H9 (cell line): ENCODE data around the gene SPDYC. TPM values are rescaled to one million over a fixed set of nuclear protein-coding genes. Genes with fewer than 3 reads are reported as not detected.

Source experiments
- DNase-seq: peaks from one replicate; pipeline ENCODE4 v3.0.0-alpha.2; 2017
- H2AFZ ChIP-seq: one replicate; pipeline ENCODE4 v1.6.1; 2013; ENCODE audit warnings: mild to moderate bottlenecking, low read length, control low read depth, moderate library complexity
- H2AK5ac ChIP-seq: 2 replicates; pipeline ENCODE4 v1.6.1; 2013; ENCODE audit warnings: low read length, control low read depth, mixed read lengths; ENCODE audit not compliant: insufficient read length
- H2BK120ac ChIP-seq: one replicate; pipeline ENCODE4 v1.6.1; 2013; ENCODE audit warnings: low read depth, mild to moderate bottlenecking, low read length, control low read depth, inconsistent platforms; ENCODE audit not compliant: poor library complexity, severe bottlenecking
- H2BK12ac ChIP-seq: 2 replicates; pipeline ENCODE4 v1.6.1; 2013; ENCODE audit warnings: low read length, control low read depth, mixed read lengths, low read depth; ENCODE audit not compliant: insufficient read length
- H2BK15ac ChIP-seq: 2 replicates; pipeline ENCODE4 v1.6.1; 2013; ENCODE audit warnings: low read depth, low read length, control low read depth
- H2BK20ac ChIP-seq: one replicate; pipeline ENCODE4 v1.6.1; 2013; ENCODE audit warnings: low read depth, mild to moderate bottlenecking, low read length, control low read depth, inconsistent platforms; ENCODE audit not compliant: poor library complexity, severe bottlenecking
- H2BK5ac ChIP-seq: 2 replicates; pipeline ENCODE4 v1.6.1; 2013; ENCODE audit warnings: low read length, control low read depth, mixed read lengths; ENCODE audit not compliant: insufficient read length
- H3K14ac ChIP-seq: 2 replicates; pipeline ENCODE4 v1.6.1; 2013; ENCODE audit warnings: low read length, control low read depth; ENCODE audit not compliant: insufficient read depth
- H3K18ac ChIP-seq: 2 replicates; pipeline ENCODE4 v1.6.1; 2013; ENCODE audit warnings: low read depth, mild to moderate bottlenecking, mixed read lengths, low read length, control low read depth; ENCODE audit not compliant: insufficient read length
- H3K23ac ChIP-seq: 2 replicates; pipeline ENCODE4 v1.6.1; 2013; ENCODE audit warnings: low read length, control low read depth, mixed read lengths, low read depth; ENCODE audit not compliant: insufficient read length
- H3K23me2 ChIP-seq: 2 replicates; pipeline ENCODE4 v1.6.1; 2013; ENCODE audit warnings: low read depth, mild to moderate bottlenecking, mixed read lengths, low read length, control low read depth; ENCODE audit not compliant: insufficient read length, poor library complexity, severe bottlenecking
- H3K27ac ChIP-seq: 2 replicates; pipeline ENCODE4 v1.5.1; 2013; ENCODE audit warnings: low read length, control low read depth, mixed read lengths, low read depth; ENCODE audit not compliant: insufficient read length
- H3K27me3 ChIP-seq: 2 replicates; pipeline ENCODE4 v1.6.1; 2013; ENCODE audit warnings: low read length, control low read depth, inconsistent platforms; ENCODE audit not compliant: insufficient read depth
- H3K4ac ChIP-seq: 2 replicates; pipeline ENCODE4 v1.6.1; 2013; ENCODE audit warnings: low read depth, mild to moderate bottlenecking, control low read depth, inconsistent platforms, low read length, moderate library complexity
- H3K4me1 ChIP-seq: 2 replicates; pipeline ENCODE4 v1.6.1; 2013; ENCODE audit warnings: low read length, control low read depth, inconsistent platforms; ENCODE audit not compliant: insufficient read depth
- H3K4me2 ChIP-seq: 2 replicates; pipeline ENCODE4 v1.6.1; 2013; ENCODE audit warnings: low read length, control low read depth, mixed read lengths; ENCODE audit not compliant: insufficient read length, insufficient read depth
- H3K56ac ChIP-seq: 2 replicates; pipeline ENCODE4 v1.6.1; 2013; ENCODE audit warnings: low read depth, mild to moderate bottlenecking, mixed read lengths, low read length, control low read depth; ENCODE audit not compliant: insufficient read length
- H3K79me1 ChIP-seq: 2 replicates; pipeline ENCODE4 v1.6.1; 2013; ENCODE audit warnings: low read depth, mild to moderate bottlenecking, moderate library complexity, low read length, control low read depth, inconsistent platforms; ENCODE audit not compliant: insufficient read depth, poor library complexity, severe bottlenecking
- H3K79me2 ChIP-seq: 2 replicates; pipeline ENCODE4 v1.6.1; 2013; ENCODE audit warnings: low read length, control low read depth, inconsistent platforms; ENCODE audit not compliant: insufficient read depth
- H3K9ac ChIP-seq: 2 replicates; pipeline ENCODE4 v1.6.1; 2013; ENCODE audit warnings: low read length, control low read depth, mixed read lengths; ENCODE audit not compliant: insufficient read length; ENCODE audit errors: extremely low read depth
- H3K9me3 ChIP-seq: one replicate; pipeline ENCODE4 v1.6.1; 2013; ENCODE audit warnings: low read depth, low read length, inconsistent platforms; ENCODE audit not compliant: control insufficient read depth
- H3T11ph ChIP-seq: one replicate; pipeline ENCODE4 v1.6.1; 2013; ENCODE audit warnings: mild to moderate bottlenecking, low read length, control low read depth, inconsistent platforms
- H4K20me1 ChIP-seq: one replicate; pipeline ENCODE4 v1.6.1; 2013; ENCODE audit not compliant: control insufficient read depth, insufficient read length, insufficient read depth
- H4K5ac ChIP-seq: 2 replicates; pipeline ENCODE4 v1.6.1; 2013; ENCODE audit warnings: low read depth, mild to moderate bottlenecking, mixed read lengths, low read length, control low read depth; ENCODE audit not compliant: insufficient read length
- H4K8ac ChIP-seq: replicated peaks from 2 replicates; pipeline ENCODE4 v1.6.1; 2013; ENCODE audit warnings: low read length, control low read depth, mixed read lengths, low read depth; ENCODE audit not compliant: insufficient read length
- H4K91ac ChIP-seq: 2 replicates; pipeline ENCODE4 v1.6.1; 2013; ENCODE audit warnings: low read depth, mild to moderate bottlenecking, moderate library complexity, mixed read lengths, low read length, control low read depth; ENCODE audit not compliant: insufficient read length
- H3K27ac Mint-ChIP-seq, 3 experiments: 2 replicates in 2 of 3; 3 replicates in 1 of 3; pipeline ENCODE4 v1.8.0; 2020 to 2021; ENCODE audit warnings: mixed read lengths in 3 of 3, mild to moderate bottlenecking in 1 of 3, moderate library complexity in 1 of 3
- H3K27me3 Mint-ChIP-seq: 2 replicates; pipeline ENCODE4 v1.8.0; 2021; ENCODE audit warnings: low read depth, mild to moderate bottlenecking, moderate library complexity, mixed read lengths
- H3K36me3 Mint-ChIP-seq, 3 experiments: 2 replicates in 2 of 3; 3 replicates in 1 of 3; pipeline ENCODE4 v1.8.0; 2020 to 2021; ENCODE audit warnings: low read depth in 3 of 3, mixed read lengths in 3 of 3; ENCODE audit not compliant: insufficient read depth in 1 of 3
- H3K4me1 Mint-ChIP-seq, 2 experiments: 2 replicates each; pipeline ENCODE4 v1.8.0; 2020; ENCODE audit warnings: mixed read lengths in 2 of 2
- H3K4me3 Mint-ChIP-seq, 2 experiments: 2 replicates in 1 of 2; 3 replicates in 1 of 2; pipeline ENCODE4 v1.8.0; 2020 to 2021; ENCODE audit warnings: mild to moderate bottlenecking in 2 of 2, mixed read lengths in 2 of 2, moderate library complexity in 1 of 2
- H3K9me3 Mint-ChIP-seq, 2 experiments: 2 replicates in 1 of 2; 3 replicates in 1 of 2; pipeline ENCODE4 v1.8.0; 2020; ENCODE audit warnings: mild to moderate bottlenecking in 2 of 2, mixed read lengths in 2 of 2, moderate library complexity in 1 of 2
- CTCF ChIP-seq: fragments of 200-600 bp; sonication (generic); conservative IDR thresholded peaks from 3 replicates; pipeline ENCODE4 v1.8.0; 2021; ENCODE audit warnings: antibody characterized with exemption, mild to moderate bottlenecking
- WGBS: extraction: QIAGEN DNeasy Blood & Tissue Kit; methylation state at CpG from one replicate; pipeline ENCODE4 v1.1.7; 2013; ENCODE audit warnings: missing lambda C conversion rate, low lambda C conversion rate, mixed read lengths; ENCODE audit not compliant: insufficient read length; ENCODE audit errors: extremely low coverage; 5-methylcytosine and 5-hydroxymethylcytosine counted together
- total RNA-seq: library from RNA; stranded (reverse); gene quantifications from 2 replicates; pipeline ENCODE4 v1.2.1, GENCODE V29; 2021

The SPDYC gene
- total RNA-seq, 1 experiment from 2014 or later: 0.61 TPM

DNA sequence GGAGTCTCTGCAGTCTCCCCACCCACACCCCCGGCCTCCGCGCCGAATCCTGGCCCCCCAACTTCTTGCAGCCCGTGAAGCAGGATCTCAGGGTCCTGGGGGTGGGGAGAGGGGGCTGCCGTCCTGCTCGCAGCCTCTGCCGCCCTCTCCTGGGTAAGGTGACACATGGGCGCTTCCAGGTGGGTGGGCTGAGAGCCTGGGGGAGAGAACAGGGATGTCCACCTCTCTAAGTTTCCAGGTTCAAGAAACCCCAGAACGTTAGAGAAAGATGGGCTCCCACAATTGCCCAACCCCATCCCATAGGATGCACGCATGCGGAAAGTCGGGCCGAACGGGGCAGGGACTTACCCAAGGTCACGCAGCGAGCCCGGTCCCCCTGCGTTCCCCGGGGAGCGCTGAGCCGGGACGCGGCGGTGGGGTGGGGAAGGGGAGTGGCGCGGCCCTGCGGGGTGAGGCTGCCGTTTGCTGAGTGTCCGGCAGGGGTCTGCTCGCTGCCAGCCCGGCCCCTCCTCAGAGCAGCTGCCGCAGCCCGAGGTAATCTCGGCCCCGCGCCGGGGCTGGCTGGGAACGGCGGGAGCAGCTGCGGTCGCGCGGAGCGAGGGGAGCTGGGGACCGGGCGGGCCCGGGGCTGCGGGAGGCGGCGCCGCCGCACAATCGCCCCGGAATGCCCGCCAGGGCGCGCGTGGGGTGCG, 11.0 kb downstream of the SPDYC start:
- no peak overlapping the region for H3K4ac ChIP-seq
- H3K9me3 ChIP-seq: no peaks in the 10 kb centered on the region
- H2BK12ac ChIP-seq: no peak overlapping the region
- H3K23ac ChIP-seq: no peak overlapping the region
- no peaks in the 10 kb centered on the region for H3K27me3 ChIP-seq
- no peak overlapping the region for H2BK120ac ChIP-seq
- WGBS: no CpG with 5 or more reads among the region's 60 CpGs
- H2BK20ac ChIP-seq: no peak overlapping the region
- H3K4me1 Mint-ChIP-seq: peaks cover 36 to 40% of the 10 kb centered on the region in 2 experiments
- H3K4me2 ChIP-seq: peak overlapping the region; percentile 61
- peak overlapping the region in 2 of 3 experiments; percentile 51 to 92; a peak in 2 of 7 replicates for H3K27ac Mint-ChIP-seq
- H3K23me2 ChIP-seq: peaks cover 14% of the 10 kb centered on the region
- no peak overlapping the region for H3T11ph ChIP-seq
- no peak overlapping the region for H2AK5ac ChIP-seq
- peak overlapping the region; percentile 80 to 90 for H3K4me3 Mint-ChIP-seq
- DNase-seq: peak; percentile 84
- no peak overlapping the region for H4K5ac ChIP-seq
- H4K8ac ChIP-seq: no peak overlapping the region
- no peak overlapping the region for H3K18ac ChIP-seq
- peaks cover 2% of the 10 kb centered on the region; the same call in 1 of the 2 replicates for H3K79me2 ChIP-seq
- peak; percentile 64 for TF ChIP-seq CTCF
- no peaks in the 10 kb centered on the region for H3K27me3 Mint-ChIP-seq
- H3K56ac ChIP-seq: no peak overlapping the region
- H4K20me1 ChIP-seq: no peaks in the 10 kb centered on the region
- H3K27ac ChIP-seq: no peak overlapping the region
- H3K4me1 ChIP-seq: peaks cover 9% of the 10 kb centered on the region; the same call in 1 of the 2 replicates
- H3K14ac ChIP-seq: no peak overlapping the region
- H3K9me3 Mint-ChIP-seq: no peaks in the 10 kb centered on the region
- no peak overlapping the region for H2AFZ ChIP-seq
- H3K36me3 Mint-ChIP-seq: peaks cover 0 to 5% (median 3%) of the 10 kb centered on the region in 3 experiments; a peak in 4 of 7 replicates
- no peak overlapping the region for H2BK15ac ChIP-seq
- H3K9ac ChIP-seq: no peak overlapping the region
- H3K79me1 ChIP-seq: no peaks in the 10 kb centered on the region
- no peak overlapping the region for H4K91ac ChIP-seq
- H2BK5ac ChIP-seq: no peak overlapping the region
